ENCODE measurements around the gene SHROOM2.

SHROOM2 gene

DNA sequence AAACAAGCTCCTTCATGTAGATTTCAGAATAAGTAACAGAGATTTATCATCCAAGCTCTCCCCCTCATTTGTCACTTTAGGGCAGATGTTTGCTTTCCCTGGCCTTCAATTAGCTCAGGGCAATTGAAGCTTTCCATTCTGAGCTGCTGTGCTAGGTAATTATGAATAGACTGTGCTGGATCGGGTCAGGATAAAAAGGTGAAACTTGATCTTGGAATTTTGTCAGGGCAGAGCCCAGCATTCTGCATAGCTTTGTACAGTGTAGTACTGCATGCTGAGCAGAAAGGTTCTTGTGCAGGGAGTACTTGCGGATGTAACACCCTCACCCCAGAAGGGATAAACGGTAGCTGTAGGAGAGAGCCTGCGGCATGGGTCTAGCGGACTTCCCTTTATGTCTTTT, 116.9 kb downstream of the SHROOM2 start:
- DNase-seq, result no peak

DNA sequence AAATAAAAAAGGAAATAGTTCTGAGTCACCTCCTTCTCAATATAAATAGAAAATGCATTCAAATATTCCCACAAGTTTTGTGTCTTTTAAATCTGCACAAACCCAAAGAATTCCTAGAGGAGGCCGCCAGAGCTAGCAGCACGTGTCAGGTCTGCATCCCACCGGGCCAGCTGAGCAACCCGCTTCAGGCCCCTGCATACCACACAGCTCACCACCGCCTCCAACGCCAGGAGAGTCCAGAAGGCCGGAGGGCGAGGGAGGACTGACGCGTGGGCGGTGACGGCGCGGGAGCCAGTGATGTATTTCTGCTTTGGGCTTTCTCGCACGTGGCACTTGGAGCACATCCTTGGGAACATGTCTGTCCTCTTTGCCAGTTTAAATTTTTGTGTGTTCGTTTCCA, 119.1 kb downstream of the SHROOM2 start:
- DNase-seq, result no peak

DNA sequence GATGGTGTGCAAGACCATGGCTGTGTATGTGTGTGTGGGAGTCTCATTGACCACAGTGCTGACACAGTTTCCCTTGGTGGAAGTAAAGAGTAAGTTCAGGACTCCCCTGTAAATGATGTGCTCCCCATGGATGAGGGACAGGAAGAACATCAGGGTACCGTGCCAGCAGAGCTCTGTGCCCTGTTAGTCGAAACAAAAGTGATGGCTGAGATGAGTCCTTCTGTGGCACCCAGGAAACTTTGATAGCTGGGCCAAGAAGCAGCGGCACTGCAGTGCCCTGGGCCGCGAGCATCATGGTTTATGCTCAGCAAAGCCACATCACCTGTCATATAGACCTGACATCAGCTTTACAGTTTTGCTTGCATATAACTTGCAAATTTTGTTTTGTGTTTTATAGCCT, 119.5 kb downstream of the SHROOM2 start:
- DNase-seq, result no peak

GRCh38 chrX:9906919-9907318, 120.7 kb downstream of the SHROOM2 start:
- DNase-seq, result no peak

DNA sequence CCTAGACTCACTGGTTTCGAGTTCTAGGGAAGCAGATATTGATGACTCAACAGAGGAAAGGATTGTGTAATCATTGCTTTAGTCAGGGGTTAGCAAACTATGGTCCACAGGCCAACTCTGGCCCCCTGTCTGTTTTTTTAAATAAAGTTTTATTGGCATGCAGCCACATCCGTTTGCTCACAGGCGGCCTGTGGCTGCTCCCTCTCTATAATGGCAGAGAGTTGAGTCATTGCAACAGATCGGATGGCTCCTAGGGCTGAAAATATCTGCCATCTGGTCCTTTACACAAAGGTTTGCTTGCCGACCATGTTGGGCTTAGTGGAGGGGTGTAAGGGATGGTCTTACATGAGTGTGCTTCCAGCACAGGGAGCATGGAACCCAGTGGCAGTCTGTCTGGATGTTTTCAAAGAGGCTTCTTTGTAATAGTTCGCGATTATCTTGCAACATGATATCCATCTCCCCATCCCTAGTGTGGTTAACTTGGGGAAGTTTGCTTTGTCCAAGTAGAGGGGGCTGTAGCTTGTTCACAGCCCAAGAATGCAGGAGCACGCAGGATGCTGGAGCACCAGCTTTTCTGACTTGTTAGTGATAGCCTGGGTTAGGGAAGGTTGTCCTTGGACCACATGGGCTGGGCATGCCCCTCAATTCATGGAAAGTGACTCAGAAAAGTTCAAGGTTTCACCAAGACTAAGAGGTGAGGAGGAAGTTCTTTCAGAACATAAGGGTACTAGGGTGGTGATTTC, 121.6 kb downstream of the SHROOM2 start:
- no peak for DNase-seq

DNA sequence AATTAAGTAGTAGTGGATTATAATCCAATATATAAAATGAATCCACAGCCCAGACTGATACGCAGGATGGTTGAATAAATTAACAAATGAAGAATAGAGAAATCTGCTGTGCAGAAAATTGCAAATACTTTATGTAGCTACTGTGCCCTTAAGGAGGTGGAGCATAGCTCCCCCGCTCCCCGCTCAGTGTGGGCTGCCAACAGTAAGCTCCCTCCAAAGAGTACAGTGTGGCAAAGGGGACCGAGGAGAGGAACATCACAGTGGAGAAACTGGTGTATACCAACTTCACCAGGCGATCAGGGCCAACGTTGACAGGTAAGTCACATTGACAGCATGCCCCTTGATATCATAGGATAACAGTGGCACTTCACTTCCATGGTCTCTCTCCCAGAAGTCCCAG, 123.0 kb downstream of the SHROOM2 start:
- DNase-seq, result no peak

GRCh38 chrX:9911487-9911886, 125.3 kb downstream of the SHROOM2 start:
- no peak for DNase-seq

GRCh38 chrX:9912351-9913145, 126.3 kb downstream of the SHROOM2 start:
- DNase-seq, result no peak

DNA sequence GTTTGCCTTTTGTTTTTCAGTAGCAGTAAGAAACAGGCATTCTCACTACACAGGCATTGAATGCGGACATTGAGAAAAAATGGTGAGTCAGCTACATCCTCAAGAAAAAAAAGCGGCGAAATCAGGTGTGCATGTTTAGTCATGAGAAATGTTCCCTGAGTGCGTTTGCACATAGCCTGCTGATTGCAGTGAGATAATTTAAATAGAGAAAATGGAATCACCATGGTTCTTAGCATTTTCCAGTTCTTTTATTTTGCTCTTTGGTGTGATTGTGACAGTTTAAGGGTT, 126.9 kb downstream of the SHROOM2 start:
- no peak for DNase-seq

GRCh38 chrX:9917861-9918260, 131.6 kb downstream of the SHROOM2 start:
- no peak for DNase-seq

DNA sequence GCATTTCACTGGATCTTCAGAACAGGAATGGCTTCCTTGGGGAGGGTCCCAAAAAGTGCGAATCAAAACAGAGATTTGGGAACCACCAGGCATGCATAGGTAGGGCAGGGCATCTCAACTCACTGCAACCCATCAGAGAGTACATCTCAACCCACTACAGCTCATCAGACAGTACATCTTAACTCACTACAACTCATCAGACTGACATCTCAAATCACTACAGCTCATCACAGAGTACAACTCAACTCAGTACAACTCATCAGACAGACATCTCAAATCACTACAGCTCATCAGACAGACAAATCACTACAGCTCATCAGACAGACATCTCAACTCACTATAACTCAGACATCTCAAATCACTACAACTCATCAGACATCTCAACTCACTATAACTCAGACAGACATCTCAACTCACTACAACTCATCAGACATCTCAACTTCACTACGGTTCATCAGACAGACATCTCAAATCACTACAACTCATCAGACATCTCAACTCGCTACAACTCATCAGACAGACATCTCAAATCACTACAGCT, 133.5 kb downstream of the SHROOM2 start:
- DNase-seq, result no peak

DNA sequence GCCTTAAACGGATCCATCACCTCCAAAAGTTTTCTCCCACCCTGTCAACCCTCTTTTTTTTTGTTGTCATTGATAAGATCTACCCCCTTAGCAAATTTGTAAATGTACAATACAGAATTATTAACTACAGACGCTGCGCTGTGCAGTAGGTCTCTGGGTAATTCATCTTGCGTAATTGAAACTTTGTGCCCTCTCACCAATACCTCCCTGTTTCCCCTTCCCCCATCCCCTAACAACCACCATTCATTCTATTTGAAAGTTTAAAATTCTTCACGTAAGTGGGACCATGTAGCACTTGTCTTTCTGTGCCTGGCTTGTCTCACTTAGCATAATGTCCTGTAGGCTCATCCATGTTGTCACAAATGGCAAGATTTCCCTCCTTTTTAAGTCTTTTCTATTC, 135.2 kb downstream of the SHROOM2 start:
- DNase-seq, result no peak

- no peak for DNase-seq
Measured at GRCh38 chrX:9923357-9923756, 137.1 kb downstream of the SHROOM2 start.

DNA sequence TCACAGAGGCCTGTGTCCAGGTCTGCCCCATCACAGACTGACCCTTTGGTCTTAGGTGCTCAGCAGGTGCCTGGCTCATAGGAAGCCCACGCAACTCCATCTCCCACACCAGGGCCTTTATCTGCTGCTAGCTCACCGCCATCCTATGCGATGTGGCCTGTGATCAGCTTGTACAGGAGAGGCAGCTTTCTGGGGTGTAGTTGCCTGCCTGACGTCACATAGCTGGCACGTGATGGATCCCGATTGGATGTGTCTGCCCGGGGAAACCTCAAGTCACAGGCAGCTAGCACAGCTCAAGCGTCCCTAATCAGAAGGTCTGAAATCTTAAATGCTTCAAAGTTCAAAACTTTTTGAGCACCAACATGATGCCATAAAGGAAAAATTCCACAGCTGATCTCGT, 139.8 kb downstream of the SHROOM2 start:
- DNase-seq, result no peak

DNA sequence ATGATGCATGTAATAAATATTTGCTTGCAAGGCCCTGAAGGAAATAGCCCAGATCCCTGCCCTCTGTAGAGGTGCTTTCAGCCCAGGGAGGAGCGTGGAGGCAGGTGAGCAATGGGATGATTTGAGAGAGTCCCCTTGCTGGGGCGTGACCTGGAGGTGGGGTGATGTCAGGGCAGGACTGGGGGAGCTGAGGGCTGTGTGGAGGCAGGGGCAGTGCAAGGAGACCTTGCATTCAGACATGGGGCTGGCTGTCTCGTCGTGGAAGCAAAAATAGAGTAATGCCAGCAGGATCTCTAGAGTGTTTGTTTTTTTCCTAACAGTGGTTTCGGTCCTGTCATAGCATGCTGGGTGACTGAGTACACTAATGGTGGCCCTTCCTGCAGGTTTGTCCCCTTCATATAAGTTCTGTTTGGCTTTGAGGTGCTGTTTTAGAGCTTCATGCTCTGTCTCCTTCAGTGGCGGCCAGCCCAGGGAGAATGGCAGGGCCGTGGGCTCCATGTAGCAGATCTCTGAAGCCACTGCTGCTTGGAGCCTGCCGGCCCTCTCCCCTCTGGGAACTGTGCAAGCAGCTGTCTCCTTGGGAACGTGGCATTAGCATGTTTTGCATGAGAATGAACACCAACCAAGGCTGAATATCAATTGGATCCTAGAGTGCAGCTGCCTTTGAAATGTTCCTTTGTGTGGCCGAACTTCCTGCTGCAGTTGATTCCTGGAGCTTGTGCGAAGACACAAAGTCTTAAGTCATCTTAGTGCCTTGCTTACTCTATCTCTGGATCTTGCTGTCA, 141.7 kb downstream of the SHROOM2 start:
- DNase-seq, result no peak

DNA sequence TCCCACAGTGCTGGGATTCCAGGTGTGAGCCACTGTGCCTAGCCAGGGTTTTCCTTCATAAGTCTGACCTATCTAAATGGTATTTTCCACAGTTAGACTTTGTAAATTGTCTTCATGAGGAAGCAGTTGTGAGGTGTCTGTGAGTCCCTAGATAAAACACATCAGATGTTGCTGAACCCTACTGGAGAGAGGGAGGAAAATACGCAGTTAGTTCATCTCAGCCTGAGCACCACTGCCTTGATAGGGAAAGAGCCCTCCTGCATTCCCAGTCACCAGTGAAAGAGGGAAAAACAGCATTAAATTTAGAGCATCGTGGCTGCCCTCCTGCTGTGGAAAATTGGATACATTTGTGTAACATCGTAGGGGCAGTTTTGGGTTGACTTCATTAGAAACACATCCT, 149.2 kb downstream of the SHROOM2 start:
- no peak for DNase-seq

DNA sequence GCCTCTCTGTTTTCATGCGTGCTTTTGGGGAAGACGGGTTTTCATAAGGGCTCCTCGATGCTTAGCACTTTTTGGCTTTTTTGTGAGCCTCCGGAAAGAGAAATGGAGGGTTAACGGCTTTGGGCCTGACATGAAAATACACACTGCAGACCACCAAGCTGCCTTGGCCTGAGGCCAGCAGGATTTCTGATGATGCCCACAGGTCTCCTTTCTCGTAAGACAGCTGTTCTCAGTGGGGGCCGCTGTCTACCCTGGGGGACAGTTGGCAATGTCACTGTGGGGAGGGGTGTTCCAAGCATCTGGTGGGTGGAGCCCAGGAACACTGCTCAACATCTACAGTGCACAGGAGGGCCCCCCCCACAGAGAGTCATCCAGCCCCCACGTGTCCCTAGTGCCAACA, 151.5 kb downstream of the SHROOM2 start:
- DNase-seq, result no peak

- no peak for DNase-seq
Measured at GRCh38 chrX:9938516-9938915, 152.3 kb downstream of the SHROOM2 start.

- no peak for DNase-seq
Measured at GRCh38 chrX:9940421-9940820, 154.2 kb downstream of the SHROOM2 start.

DNA sequence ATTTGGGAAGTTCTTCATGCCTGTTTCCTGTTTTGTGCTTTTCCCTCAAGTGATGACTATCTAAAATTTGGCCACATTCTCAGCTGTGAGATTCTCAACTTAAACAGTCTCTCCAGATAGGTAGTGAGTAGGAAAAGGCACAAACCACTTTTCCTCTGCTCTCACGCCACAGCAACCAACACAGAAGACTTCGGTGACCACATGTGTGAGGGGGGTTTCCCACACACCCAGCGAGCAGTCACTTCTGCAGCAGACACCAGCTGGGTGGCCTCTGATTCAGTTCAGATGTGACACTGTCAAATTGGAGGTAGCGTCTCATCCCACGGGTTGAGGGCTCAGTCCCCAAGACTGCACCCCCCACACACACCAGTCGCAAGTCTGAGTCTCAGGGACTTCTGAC, 155.9 kb downstream of the SHROOM2 start:
- peak; percentile 22 to 23 for DNase-seq

DNA sequence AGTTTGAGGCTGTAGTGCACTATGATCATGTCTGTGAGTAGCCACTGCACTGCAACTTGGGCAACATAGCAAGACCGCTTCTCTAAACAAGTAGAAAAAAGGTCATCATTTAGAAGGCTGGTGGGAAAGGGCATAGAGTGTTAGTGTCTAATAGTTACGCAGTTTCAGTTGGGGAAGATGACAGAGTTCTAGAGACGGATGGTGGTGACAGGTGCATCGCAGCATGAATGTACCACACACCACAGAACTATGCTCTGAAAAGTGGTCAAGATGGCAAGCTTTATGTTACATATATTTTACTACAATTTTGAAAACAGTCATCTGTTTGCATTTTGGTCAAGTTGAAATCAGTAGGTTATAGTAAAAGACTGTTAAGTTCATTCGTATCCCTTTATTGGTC, 157.2 kb downstream of the SHROOM2 start:
- DNase-seq, result no peak

DNA sequence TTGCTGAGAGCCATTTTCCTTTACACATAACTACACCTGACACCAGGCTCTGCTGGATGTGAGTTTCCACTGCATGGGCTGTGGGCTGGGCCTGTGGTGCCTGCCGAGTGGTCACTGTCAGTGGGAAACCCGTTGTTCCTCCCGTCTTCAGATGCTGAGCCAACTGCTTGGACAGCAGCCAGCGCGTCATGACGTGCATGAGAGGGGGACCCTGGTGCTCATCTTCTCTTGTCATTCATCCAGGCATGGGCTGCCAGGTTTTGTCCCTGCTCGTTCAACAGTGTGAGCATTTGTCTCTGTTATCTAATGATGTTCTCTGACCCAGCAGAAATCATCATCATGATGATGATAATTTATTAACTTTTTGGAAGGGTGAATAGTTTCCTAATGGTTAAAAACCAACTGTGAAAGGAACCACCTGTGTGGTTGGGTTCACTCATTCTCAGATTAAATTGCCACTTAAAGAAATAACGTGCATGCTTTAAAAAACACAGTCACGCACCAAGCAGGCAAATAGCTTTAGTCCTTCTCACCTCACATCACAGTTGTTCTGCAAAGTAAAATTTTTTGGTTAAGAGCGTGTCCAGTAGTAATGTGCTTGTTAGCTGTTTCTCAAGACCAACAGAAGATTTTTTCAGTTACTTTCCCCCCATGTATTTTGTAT, 161.0 kb downstream of the SHROOM2 start:
- no peak for DNase-seq

DNA sequence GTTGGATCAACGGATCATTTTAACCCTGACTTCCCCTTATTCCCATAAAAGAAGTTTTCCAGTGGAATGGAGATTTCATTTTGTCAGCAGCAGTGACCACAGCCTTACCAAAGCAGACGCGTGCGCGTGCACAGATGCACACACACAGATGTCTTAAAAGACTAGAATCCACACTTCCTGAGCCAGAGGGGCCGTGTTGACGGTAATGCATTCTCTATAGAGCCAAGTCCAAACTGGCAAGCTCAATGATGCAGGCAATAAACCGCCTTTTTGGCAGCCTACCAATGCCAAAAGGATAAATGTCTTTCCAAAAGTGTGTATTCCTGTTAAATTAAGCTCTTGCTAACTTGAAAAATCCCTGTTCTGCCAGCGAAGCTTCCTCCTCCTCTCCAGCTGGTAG, 162.2 kb downstream of the SHROOM2 start:
- DNase-seq, result no peak
